ENCODE measurements around the gene THAP11. TPM values are rescaled to one million over a fixed set of nuclear protein-coding genes. Genes with fewer than 3 reads are reported as not detected.
A peak's percentile ranks its signal among the peaks of the same experiment; 100 is the strongest.

THAP11 gene
- total RNA-seq, 2 experiments from 2014 or later, result 40.6 to 40.7 TPM

DNA sequence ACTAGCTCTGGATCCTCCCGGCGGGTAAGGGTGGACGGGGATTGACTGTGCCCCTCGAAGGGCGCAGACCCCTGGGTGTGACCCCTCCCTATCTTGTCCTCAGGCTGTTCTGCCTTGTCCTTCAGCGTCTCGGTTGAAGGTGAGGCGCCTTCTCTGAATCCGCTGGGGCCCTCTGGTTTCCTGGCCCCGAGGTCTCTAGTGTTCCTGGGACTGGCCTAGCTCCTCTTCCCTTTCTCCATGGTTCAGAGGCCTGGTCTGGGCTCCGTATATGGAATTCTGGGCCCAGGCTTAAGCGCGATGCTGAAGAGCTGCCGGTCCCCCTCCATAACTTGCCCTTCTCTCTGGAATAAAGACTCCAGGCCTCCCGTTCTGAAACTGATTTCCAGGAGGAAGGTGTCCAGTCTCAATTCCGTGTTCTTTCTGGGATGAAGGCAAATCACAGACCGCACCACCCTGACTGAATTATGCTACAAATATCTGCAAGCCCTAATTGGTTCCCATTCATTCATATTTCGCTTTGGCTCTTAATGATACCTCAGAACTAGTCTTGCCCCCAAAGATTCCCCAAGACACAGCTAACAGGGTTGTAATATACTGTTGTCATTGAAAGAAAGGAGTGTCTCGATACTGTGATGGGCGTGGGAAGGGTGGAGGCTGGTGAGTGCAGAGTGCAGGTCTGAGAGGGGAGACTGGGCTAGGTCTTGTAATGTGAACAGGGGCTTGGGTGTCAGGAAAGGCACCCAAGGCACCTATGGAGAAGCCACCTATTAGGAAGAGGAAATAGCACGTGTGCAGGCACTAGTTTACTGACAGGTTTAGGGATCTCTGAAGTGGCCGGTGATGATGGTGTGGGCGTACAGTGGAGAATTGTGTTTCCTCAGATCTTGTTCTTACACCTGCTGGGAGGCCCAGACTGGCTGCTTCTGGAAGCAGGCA lies 31.6 kb downstream of the THAP11 start:
- intact Hi-C loops (cut with micrococcal nuclease), result no loop called here
- Mint-ChIP-seq H3K4me3 (peak overlapping the region; percentile 82), H3K4me1 (ENCODE audit: low read depth) (peaks cover 27% of the 10 kb centered on the region), H3K9me3 (no peaks in the 10 kb centered on the region), H3K36me3 (ENCODE audit: low read depth) (peaks cover 21% of the 10 kb centered on the region), H3K27ac (peak overlapping the region; percentile 93), H3K27me3 (no peaks in the 10 kb centered on the region)
- ATAC-seq (peak; percentile 15), DNase-seq (peak; percentile 37)
- CTCF ChIA-PET, result interaction anchor here (0.7 to 3.0 kb wide), 5 partner anchors 10 to 167 kb away, joined by 3 to 33 read pairs (median 3); partner anchors contain the start of gene NRN1L
- TF ChIP-seq, protein P1, sequence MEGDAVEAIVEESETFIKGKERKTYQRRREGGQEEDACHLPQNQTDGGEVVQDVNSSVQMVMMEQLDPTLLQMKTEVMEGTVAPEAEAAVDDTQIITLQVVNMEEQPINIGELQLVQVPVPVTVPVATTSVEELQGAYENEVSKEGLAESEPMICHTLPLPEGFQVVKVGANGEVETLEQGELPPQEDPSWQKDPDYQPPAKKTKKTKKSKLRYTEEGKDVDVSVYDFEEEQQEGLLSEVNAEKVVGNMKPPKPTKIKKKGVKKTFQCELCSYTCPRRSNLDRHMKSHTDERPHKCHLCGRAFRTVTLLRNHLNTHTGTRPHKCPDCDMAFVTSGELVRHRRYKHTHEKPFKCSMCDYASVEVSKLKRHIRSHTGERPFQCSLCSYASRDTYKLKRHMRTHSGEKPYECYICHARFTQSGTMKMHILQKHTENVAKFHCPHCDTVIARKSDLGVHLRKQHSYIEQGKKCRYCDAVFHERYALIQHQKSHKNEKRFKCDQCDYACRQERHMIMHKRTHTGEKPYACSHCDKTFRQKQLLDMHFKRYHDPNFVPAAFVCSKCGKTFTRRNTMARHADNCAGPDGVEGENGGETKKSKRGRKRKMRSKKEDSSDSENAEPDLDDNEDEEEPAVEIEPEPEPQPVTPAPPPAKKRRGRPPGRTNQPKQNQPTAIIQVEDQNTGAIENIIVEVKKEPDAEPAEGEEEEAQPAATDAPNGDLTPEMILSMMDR (IDR thresholded peaks at IDR 0.05), result no peak
- POLR2A ChIA-PET, result interaction anchor here (0.6 to 2.4 kb wide), 15 partner anchors 11 to 108 kb away, joined by 3 to 12 read pairs (median 4); partner anchors contain the start of genes CENPT, NRN1L, NUTF2 and PSKH1

GRCh38 chr16:67874372-67874771 lies 32.3 kb downstream of the THAP11 start:
- Mint-ChIP-seq H3K27me3 (no peaks in the 10 kb centered on the region), H3K27ac (peak overlapping the region; percentile 93), H3K4me3 (peak overlapping the region; percentile 82), H3K4me1 (ENCODE audit: low read depth) (peaks cover 27% of the 10 kb centered on the region), H3K9me3 (no peaks in the 10 kb centered on the region), H3K36me3 (ENCODE audit: low read depth) (peaks cover 25% of the 10 kb centered on the region)
- POLR2A ChIA-PET, result interaction anchor here (0.6 to 2.4 kb wide), 6 partner anchors 14 to 109 kb away, joined by 3 to 12 read pairs (median 4); partner anchors contain the start of genes CENPT, NUTF2 and PSKH1
- no peak for ATAC-seq
- intact Hi-C loops (cut with micrococcal nuclease), result no loop called here
- DNase-seq, result no peak
- CTCF ChIA-PET, result interaction anchor here (1.4 to 3.0 kb wide), 2 partner anchors 9 to 58 kb away, joined by 10 to 33 read pairs; partner anchors contain the start of gene NRN1L
- TF ChIP-seq, protein P1 (IDR thresholded peaks at IDR 0.05), result no peak

GRCh38 chr16:67877064-67877463 lies 34.9 kb downstream of the THAP11 start:
- no peak for DNase-seq
- POLR2A ChIA-PET, result interaction anchor here (1.3 kb wide), 1 partner anchor 11 kb away, joined by 3 read pairs; no protein-coding TSS in a partner anchor
- H3K9me3 Mint-ChIP-seq, result no peaks in the 10 kb centered on the region
- no peak overlapping the region for H3K27ac Mint-ChIP-seq
- ATAC-seq, result no peak
- H3K4me3 Mint-ChIP-seq, result no peak overlapping the region
- H3K36me3 Mint-ChIP-seq (ENCODE audit: low read depth), result peaks cover 33% of the 10 kb centered on the region
- CTCF ChIA-PET, result interaction anchor here (1.5 kb wide), 2 partner anchors 9 to 61 kb away, joined by 5 to 7 read pairs; no protein-coding TSS in a partner anchor
- peaks cover 27% of the 10 kb centered on the region for H3K4me1 Mint-ChIP-seq (ENCODE audit: low read depth)
- no peaks in the 10 kb centered on the region for H3K27me3 Mint-ChIP-seq
- TF ChIP-seq, protein P1 (IDR thresholded peaks at IDR 0.05), result no peak
- intact Hi-C loops (cut with micrococcal nuclease), result no loop called here

GRCh38 chr16:67878232-67878631 lies 36.1 kb downstream of the THAP11 start:
- DNase-seq, result no peak
- ATAC-seq, result no peak
- no peaks in the 10 kb centered on the region for H3K27me3 Mint-ChIP-seq
- intact Hi-C loops (cut with micrococcal nuclease), result no loop called here
- ChIA-PET POLR2A (interaction anchor here (1.3 to 2.7 kb wide), 2 partner anchors 10 to 57 kb away, joined by 3 to 11 read pairs; partner anchors contain the start of gene PSMB10), CTCF (interaction anchor here (1.5 to 1.9 kb wide), 2 partner anchors 51 to 62 kb away, joined by 3 to 6 read pairs; no protein-coding TSS in a partner anchor)
- no peak overlapping the region for H3K4me3 Mint-ChIP-seq
- no peak overlapping the region for H3K27ac Mint-ChIP-seq
- no peaks in the 10 kb centered on the region for H3K9me3 Mint-ChIP-seq
- peaks cover 22% of the 10 kb centered on the region for H3K4me1 Mint-ChIP-seq (ENCODE audit: low read depth)
- TF ChIP-seq, protein P1 (IDR thresholded peaks at IDR 0.05), result no peak
- H3K36me3 Mint-ChIP-seq (ENCODE audit: low read depth), result peaks cover 33% of the 10 kb centered on the region

Data from activated CD8-positive, alpha-beta T cell treated with anti-CD3 and anti-CD28 coated beads for 36 hours (primary cell).